GM23338 (cell line): ENCODE data around the gene REST. TPM values are rescaled to one million over a fixed set of nuclear protein-coding genes. Genes with fewer than 3 reads are reported as not detected.

Experiments used
- ATAC-seq: fragments of 200-7000 bp; cut with Tn5 transposase; 3 replicates; pipeline ENCODE4 v1.9.1; 2020
- DNase-seq: peaks from one replicate; pipeline ENCODE4 v3.0.0-alpha.2; 2015; ENCODE audit warnings: low spot score
- H2AFZ ChIP-seq: fragments of 200-600 bp; sonication (generic); 2 replicates; pipeline ENCODE4 v1.8.0; 2016; ENCODE audit warnings: antibody characterized with exemption, mild to moderate bottlenecking, moderate library complexity
- H3F3A ChIP-seq: fragments of 200-600 bp; sonication (generic); replicated peaks from 2 replicates; pipeline ENCODE4 v1.8.0; 2017; ENCODE audit warnings: antibody characterized with exemption, mixed run types, low read depth
- H3K27ac ChIP-seq: fragments of 200-600 bp; sonication (generic); 2 replicates; pipeline ENCODE4 v1.6.1; 2016; ENCODE audit warnings: low read depth
- H3K27me3 ChIP-seq: fragments of 200-600 bp; sonication (generic); 2 replicates; pipeline ENCODE4 v1.8.0; 2016; ENCODE audit warnings: mild to moderate bottlenecking, mixed run types, moderate library complexity; ENCODE audit not compliant: insufficient read depth
- H3K36me3 ChIP-seq: fragments of 200-600 bp; sonication (generic); 2 replicates; pipeline ENCODE4 v1.8.0; 2016; ENCODE audit warnings: mild to moderate bottlenecking; ENCODE audit not compliant: insufficient read depth
- H3K4me1 ChIP-seq: fragments of 200-600 bp; sonication (generic); 2 replicates; pipeline ENCODE4 v1.8.0; 2016; ENCODE audit warnings: mild to moderate bottlenecking, moderate library complexity; ENCODE audit not compliant: insufficient read depth
- H3K4me2 ChIP-seq: fragments of 200-600 bp; sonication (generic); 2 replicates; pipeline ENCODE4 v1.7.1; 2017; ENCODE audit warnings: mixed run types
- H3K4me3 ChIP-seq: fragments of 200-600 bp; sonication (generic); 2 replicates; pipeline ENCODE4 v1.6.1; 2016; ENCODE audit warnings: mixed run types
- H3K79me2 ChIP-seq: fragments of 200-600 bp; sonication (generic); replicated peaks from 2 replicates; pipeline ENCODE4 v1.8.0; 2017; ENCODE audit warnings: mild to moderate bottlenecking; ENCODE audit not compliant: insufficient read depth
- H3K9me2 ChIP-seq: fragments of 200-600 bp; sonication (generic); 2 replicates; pipeline ENCODE4 v1.8.0; 2017; ENCODE audit not compliant: insufficient read depth
- H4K20me1 ChIP-seq: fragments of 200-600 bp; sonication (generic); replicated peaks from 2 replicates; pipeline ENCODE4 v1.8.0; 2017; ENCODE audit warnings: mild to moderate bottlenecking; ENCODE audit not compliant: insufficient read depth
- H3K27ac Mint-ChIP-seq: 2 replicates; pipeline ENCODE4 v1.8.0; 2020; ENCODE audit warnings: inconsistent platforms, mild to moderate bottlenecking, moderate library complexity, mixed read lengths
- H3K27me3 Mint-ChIP-seq: 3 replicates; pipeline ENCODE4 v1.8.0; 2022; ENCODE audit warnings: low read depth, mild to moderate bottlenecking, moderate library complexity, mixed read lengths, inconsistent platforms; ENCODE audit not compliant: insufficient read depth, poor library complexity
- H3K36me3 Mint-ChIP-seq: 3 replicates; pipeline ENCODE4 v1.8.0; 2021; ENCODE audit warnings: low read depth, mild to moderate bottlenecking, inconsistent platforms, moderate library complexity, mixed read lengths
- H3K4me1 Mint-ChIP-seq: 3 replicates; pipeline ENCODE4 v1.8.0; 2020; ENCODE audit warnings: mild to moderate bottlenecking, inconsistent platforms, mixed read lengths
- H3K4me3 Mint-ChIP-seq: 3 replicates; pipeline ENCODE4 v1.8.0; 2021; ENCODE audit warnings: moderate library complexity, mild to moderate bottlenecking, inconsistent platforms, mixed read lengths
- H3K9me3 Mint-ChIP-seq: 3 replicates; pipeline ENCODE4 v1.8.0; 2020; ENCODE audit warnings: moderate library complexity, mild to moderate bottlenecking, inconsistent platforms, mixed read lengths
- CREB1 ChIP-seq: fragments of 250-450 bp; sonication (Bioruptor Pico); IDR thresholded peaks from 2 replicates; pipeline ENCODE4 v1.5.0; 2020; ENCODE audit warnings: low read depth, mild to moderate bottlenecking, moderate library complexity
- EZH2 ChIP-seq: fragments of 200-600 bp; sonication (generic); IDR thresholded peaks from one replicate; pipeline ENCODE4 v1.8.0; 2017; ENCODE audit warnings: antibody characterized with exemption, mild to moderate bottlenecking, low read depth; ENCODE audit not compliant: unreplicated experiment
- EZH2phosphoT487 ChIP-seq: fragments of 200-600 bp; sonication (generic); IDR thresholded peaks from one replicate; pipeline ENCODE4 v1.8.1; 2018; ENCODE audit warnings: antibody characterized with exemption; ENCODE audit not compliant: unreplicated experiment
- JUNB ChIP-seq: IDR thresholded peaks from one replicate; pipeline ENCODE4 v1.6.1; 2016; ENCODE audit warnings: antibody characterized with exemption; ENCODE audit not compliant: unreplicated experiment
- NANOG ChIP-seq: IDR thresholded peaks from 2 replicates; pipeline ENCODE4 v1.6.1; 2016; ENCODE audit warnings: antibody characterized with exemption, borderline replicate concordance
- POLR2AphosphoS5 ChIP-seq: IDR thresholded peaks from 2 replicates; pipeline ENCODE4 v1.6.1; 2016; ENCODE audit warnings: antibody characterized with exemption, low read depth
- STAT1 ChIP-seq: IDR thresholded peaks from one replicate; pipeline ENCODE4 v1.6.1; 2016; ENCODE audit warnings: antibody characterized with exemption; ENCODE audit not compliant: unreplicated experiment
- ZNF114 ChIP-seq: fragments of 250-450 bp; sonication (Bioruptor Pico); IDR thresholded peaks from 2 replicates; pipeline ENCODE4 v1.5.0; 2020; ENCODE audit warnings: mild to moderate bottlenecking, moderate library complexity
- ZNF331 ChIP-seq: fragments of 250-450 bp; sonication (Bioruptor Pico); IDR thresholded peaks from 2 replicates; pipeline ENCODE4 v1.5.0; 2020; ENCODE audit warnings: low read depth, mild to moderate bottlenecking, moderate library complexity
- polyA plus RNA-seq: library from polyadenylated mRNA; unstranded; fragments of >200 nt; fragmentation: Nextera tagmentation; extraction: Ambion mirVana; gene quantifications from 2 replicates; pipeline ENCODE4 v1.2.1, GENCODE V29; 2016
- total RNA-seq: library from RNA; depleted of rRNA; stranded (reverse); fragments of >200 nt; shearing (Covaris generic); gene quantifications from 2 replicates; pipeline ENCODE4 v1.2.3, GENCODE V29; 2014
- TF ChIP-seq, protein P1 (sequence below): fragments of 250-450 bp; sonication (Bioruptor Pico); IDR thresholded peaks from 2 replicates; pipeline ENCODE4 v1.5.0; 2020; ENCODE audit warnings: mild to moderate bottlenecking, moderate library complexity
- TF ChIP-seq, protein P2 (sequence below), 2 experiments: fragments of 200-600 bp in 1 of 2; sonication (generic) in 1 of 2; conservative IDR thresholded peaks; 2 replicates each; pipeline versions ENCODE4 v1.5.1 to v1.6.1; 2016 to 2017; ENCODE audit warnings: antibody characterized with exemption in 2 of 2, low read depth in 2 of 2, mild to moderate bottlenecking in 2 of 2, moderate library complexity in 1 of 2
- TF ChIP-seq, protein P3 (sequence below): IDR thresholded peaks from one replicate; pipeline ENCODE4 v1.6.1; 2018; ENCODE audit warnings: antibody characterized with exemption; ENCODE audit not compliant: unreplicated experiment
- TF ChIP-seq, protein P4 (sequence below): IDR thresholded peaks from 2 replicates; pipeline ENCODE4 v1.6.1; 2016; ENCODE audit warnings: antibody characterized with exemption

REST gene
- total and polyA plus RNA-seq, 2 experiments from 2014 or later = 44.7 to 61.5 TPM

DNA sequence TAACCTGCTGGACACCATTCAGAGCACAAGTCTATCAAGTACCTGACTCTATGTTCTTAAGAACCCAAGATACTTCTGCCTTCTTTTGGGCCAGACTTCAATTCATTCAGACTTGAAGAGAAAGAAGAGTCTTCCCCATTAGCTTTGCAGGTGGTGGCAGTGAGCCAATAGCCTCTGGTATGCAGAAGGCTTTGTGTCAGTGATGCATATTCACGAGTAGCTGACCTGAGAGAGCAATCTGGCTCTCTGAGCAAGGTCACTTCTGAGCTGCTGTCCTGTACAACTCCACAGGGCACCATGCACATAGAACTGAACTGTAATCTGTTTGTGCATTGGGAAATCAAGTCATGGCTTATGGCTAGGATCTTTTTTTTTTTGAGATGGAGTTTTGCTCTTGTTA lies 46.3 kb upstream of the REST start:
- Histone ChIP-seq H3K4me2 (no peak overlapping the region), H3K36me3 (no peaks in the 10 kb centered on the region), H3K27ac (no peak overlapping the region; the same call in 1 of the 2 replicates), H3K79me2 (no peaks in the 10 kb centered on the region), H3K9me2 (no peaks in the 10 kb centered on the region), H3K4me3 (no peak overlapping the region), H3K4me1 (peaks cover 4% of the 10 kb centered on the region; the same call in 1 of the 2 replicates), H3K27me3 (no peaks in the 10 kb centered on the region), H3F3A (no peaks in the 10 kb centered on the region), H2AFZ (no peak overlapping the region), H4K20me1 (no peaks in the 10 kb centered on the region)
- H3K4me1 Mint-ChIP-seq = peaks cover 2% of the 10 kb centered on the region; the same call in 2 of the 3 replicates
- no peak overlapping the region for H3K27ac Mint-ChIP-seq
- H3K36me3 Mint-ChIP-seq = no peaks in the 10 kb centered on the region
- H3K9me3 Mint-ChIP-seq = peaks cover 2% of the 10 kb centered on the region; the same call in 1 of the 3 replicates
- H3K27me3 Mint-ChIP-seq = no peaks in the 10 kb centered on the region
- DNase-seq = peak; percentile 68
- H3K4me3 Mint-ChIP-seq = no peak overlapping the region
- ATAC-seq = peak; percentile 95
- TF ChIP-seq, protein P1, sequence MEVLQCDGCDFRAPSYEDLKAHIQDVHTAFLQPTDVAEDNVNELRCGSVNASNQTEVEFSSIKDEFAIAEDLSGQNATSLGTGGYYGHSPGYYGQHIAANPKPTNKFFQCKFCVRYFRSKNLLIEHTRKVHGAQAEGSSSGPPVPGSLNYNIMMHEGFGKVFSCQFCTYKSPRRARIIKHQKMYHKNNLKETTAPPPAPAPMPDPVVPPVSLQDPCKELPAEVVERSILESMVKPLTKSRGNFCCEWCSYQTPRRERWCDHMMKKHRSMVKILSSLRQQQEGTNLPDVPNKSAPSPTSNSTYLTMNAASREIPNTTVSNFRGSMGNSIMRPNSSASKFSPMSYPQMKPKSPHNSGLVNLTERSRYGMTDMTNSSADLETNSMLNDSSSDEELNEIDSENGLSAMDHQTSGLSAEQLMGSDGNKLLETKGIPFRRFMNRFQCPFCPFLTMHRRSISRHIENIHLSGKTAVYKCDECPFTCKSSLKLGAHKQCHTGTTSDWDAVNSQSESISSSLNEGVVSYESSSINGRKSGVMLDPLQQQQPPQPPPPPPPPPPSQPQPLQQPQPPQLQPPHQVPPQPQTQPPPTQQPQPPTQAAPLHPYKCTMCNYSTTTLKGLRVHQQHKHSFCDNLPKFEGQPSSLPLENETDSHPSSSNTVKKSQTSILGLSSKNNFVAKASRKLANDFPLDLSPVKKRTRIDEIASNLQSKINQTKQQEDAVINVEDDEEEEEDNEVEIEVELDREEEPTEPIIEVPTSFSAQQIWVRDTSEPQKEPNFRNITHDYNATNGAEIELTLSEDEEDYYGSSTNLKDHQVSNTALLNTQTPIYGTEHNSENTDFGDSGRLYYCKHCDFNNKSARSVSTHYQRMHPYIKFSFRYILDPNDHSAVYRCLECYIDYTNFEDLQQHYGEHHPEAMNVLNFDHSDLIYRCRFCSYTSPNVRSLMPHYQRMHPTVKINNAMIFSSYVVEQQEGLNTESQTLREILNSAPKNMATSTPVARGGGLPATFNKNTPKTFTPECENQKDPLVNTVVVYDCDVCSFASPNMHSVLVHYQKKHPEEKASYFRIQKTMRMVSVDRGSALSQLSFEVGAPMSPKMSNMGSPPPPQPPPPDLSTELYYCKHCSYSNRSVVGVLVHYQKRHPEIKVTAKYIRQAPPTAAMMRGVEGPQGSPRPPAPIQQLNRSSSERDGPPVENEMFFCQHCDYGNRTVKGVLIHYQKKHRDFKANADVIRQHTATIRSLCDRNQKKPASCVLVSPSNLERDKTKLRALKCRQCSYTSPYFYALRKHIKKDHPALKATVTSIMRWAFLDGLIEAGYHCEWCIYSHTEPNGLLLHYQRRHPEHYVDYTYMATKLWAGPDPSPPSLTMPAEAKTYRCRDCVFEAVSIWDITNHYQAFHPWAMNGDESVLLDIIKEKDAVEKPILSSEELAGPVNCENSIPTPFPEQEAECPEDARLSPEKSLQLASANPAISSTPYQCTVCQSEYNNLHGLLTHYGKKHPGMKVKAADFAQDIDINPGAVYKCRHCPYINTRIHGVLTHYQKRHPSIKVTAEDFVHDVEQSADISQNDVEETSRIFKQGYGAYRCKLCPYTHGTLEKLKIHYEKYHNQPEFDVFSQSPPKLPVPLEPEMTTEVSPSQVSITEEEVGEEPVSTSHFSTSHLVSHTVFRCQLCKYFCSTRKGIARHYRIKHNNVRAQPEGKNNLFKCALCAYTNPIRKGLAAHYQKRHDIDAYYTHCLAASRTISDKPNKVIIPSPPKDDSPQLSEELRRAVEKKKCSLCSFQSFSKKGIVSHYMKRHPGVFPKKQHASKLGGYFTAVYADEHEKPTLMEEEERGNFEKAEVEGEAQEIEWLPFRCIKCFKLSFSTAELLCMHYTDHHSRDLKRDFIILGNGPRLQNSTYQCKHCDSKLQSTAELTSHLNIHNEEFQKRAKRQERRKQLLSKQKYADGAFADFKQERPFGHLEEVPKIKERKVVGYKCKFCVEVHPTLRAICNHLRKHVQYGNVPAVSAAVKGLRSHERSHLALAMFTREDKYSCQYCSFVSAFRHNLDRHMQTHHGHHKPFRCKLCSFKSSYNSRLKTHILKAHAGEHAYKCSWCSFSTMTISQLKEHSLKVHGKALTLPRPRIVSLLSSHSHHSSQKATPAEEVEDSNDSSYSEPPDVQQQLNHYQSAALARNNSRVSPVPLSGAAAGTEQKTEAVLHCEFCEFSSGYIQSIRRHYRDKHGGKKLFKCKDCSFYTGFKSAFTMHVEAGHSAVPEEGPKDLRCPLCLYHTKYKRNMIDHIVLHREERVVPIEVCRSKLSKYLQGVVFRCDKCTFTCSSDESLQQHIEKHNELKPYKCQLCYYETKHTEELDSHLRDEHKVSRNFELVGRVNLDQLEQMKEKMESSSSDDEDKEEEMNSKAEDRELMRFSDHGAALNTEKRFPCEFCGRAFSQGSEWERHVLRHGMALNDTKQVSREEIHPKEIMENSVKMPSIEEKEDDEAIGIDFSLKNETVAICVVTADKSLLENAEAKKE (CRISPR knock-in tag) = no peak
- no peak for TF ChIP-seq EZH2
- TF ChIP-seq EZH2phosphoT487 = no peak
- TF ChIP-seq JUNB = no peak
- TF ChIP-seq STAT1 = no peak
- no peak for TF ChIP-seq POLR2AphosphoS5
- no peak for TF ChIP-seq NANOG
- no peak for TF ChIP-seq ZNF114
- TF ChIP-seq CREB1 (CRISPR knock-in tag) = no peak
- TF ChIP-seq, protein P2, sequence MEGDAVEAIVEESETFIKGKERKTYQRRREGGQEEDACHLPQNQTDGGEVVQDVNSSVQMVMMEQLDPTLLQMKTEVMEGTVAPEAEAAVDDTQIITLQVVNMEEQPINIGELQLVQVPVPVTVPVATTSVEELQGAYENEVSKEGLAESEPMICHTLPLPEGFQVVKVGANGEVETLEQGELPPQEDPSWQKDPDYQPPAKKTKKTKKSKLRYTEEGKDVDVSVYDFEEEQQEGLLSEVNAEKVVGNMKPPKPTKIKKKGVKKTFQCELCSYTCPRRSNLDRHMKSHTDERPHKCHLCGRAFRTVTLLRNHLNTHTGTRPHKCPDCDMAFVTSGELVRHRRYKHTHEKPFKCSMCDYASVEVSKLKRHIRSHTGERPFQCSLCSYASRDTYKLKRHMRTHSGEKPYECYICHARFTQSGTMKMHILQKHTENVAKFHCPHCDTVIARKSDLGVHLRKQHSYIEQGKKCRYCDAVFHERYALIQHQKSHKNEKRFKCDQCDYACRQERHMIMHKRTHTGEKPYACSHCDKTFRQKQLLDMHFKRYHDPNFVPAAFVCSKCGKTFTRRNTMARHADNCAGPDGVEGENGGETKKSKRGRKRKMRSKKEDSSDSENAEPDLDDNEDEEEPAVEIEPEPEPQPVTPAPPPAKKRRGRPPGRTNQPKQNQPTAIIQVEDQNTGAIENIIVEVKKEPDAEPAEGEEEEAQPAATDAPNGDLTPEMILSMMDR (conservative IDR thresholded peaks at IDR 0.05; ENCODE audit: low read depth in 2 of 2) = no peak
- TF ChIP-seq, protein P3, sequence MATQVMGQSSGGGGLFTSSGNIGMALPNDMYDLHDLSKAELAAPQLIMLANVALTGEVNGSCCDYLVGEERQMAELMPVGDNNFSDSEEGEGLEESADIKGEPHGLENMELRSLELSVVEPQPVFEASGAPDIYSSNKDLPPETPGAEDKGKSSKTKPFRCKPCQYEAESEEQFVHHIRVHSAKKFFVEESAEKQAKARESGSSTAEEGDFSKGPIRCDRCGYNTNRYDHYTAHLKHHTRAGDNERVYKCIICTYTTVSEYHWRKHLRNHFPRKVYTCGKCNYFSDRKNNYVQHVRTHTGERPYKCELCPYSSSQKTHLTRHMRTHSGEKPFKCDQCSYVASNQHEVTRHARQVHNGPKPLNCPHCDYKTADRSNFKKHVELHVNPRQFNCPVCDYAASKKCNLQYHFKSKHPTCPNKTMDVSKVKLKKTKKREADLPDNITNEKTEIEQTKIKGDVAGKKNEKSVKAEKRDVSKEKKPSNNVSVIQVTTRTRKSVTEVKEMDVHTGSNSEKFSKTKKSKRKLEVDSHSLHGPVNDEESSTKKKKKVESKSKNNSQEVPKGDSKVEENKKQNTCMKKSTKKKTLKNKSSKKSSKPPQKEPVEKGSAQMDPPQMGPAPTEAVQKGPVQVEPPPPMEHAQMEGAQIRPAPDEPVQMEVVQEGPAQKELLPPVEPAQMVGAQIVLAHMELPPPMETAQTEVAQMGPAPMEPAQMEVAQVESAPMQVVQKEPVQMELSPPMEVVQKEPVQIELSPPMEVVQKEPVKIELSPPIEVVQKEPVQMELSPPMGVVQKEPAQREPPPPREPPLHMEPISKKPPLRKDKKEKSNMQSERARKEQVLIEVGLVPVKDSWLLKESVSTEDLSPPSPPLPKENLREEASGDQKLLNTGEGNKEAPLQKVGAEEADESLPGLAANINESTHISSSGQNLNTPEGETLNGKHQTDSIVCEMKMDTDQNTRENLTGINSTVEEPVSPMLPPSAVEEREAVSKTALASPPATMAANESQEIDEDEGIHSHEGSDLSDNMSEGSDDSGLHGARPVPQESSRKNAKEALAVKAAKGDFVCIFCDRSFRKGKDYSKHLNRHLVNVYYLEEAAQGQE = no peak
- TF ChIP-seq, protein P4, sequence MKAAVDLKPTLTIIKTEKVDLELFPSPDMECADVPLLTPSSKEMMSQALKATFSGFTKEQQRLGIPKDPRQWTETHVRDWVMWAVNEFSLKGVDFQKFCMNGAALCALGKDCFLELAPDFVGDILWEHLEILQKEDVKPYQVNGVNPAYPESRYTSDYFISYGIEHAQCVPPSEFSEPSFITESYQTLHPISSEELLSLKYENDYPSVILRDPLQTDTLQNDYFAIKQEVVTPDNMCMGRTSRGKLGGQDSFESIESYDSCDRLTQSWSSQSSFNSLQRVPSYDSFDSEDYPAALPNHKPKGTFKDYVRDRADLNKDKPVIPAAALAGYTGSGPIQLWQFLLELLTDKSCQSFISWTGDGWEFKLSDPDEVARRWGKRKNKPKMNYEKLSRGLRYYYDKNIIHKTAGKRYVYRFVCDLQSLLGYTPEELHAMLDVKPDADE = no peak
- TF ChIP-seq ZNF331 (CRISPR knock-in tag) = no peak
